ENCODE data around the gene CRMP1.
"Not testable (repeated sequence)": the region's sequence is repeated elsewhere in the genome, so short reads cannot be mapped to it uniquely, and the experiment has no call there.

CRMP1 gene

GRCh38 chr4:5866841-5867813 lies 25.8 kb downstream of the CRMP1 start:
- DNase-seq, result no peak
- no peak for TF ChIP-seq POLR2A (IDR thresholded peaks at IDR 0.05; ENCODE audit: low read length)
- no peak for TF ChIP-seq GATA1 (IDR thresholded peaks at IDR 0.05; ENCODE audit: low read depth, low read length)

GRCh38 chr4:5865896-5866599 lies 26.8 kb downstream of the CRMP1 start:
- no peak for DNase-seq
- TF ChIP-seq POLR2A (IDR thresholded peaks at IDR 0.05; ENCODE audit: low read length) (no peak), GATA1 (IDR thresholded peaks at IDR 0.05; ENCODE audit: low read depth, low read length) (no peak)

- no peak for DNase-seq
- TF ChIP-seq POLR2A (IDR thresholded peaks at IDR 0.05; ENCODE audit: low read length) (no peak), GATA1 (IDR thresholded peaks at IDR 0.05; ENCODE audit: low read depth, low read length) (no peak)
These were observed 29.3 kb downstream of the CRMP1 start for GRCh38 chr4:5863461-5864113.

GRCh38 chr4:5858020-5858769 lies 34.7 kb downstream of the CRMP1 start:
- DNase-seq, result no peak
- no peak for TF ChIP-seq GATA1 (IDR thresholded peaks at IDR 0.05; ENCODE audit: low read depth, low read length)
- no peak for TF ChIP-seq POLR2A (IDR thresholded peaks at IDR 0.05; ENCODE audit: low read length)

GRCh38 chr4:5857199-5857598 lies 35.7 kb downstream of the CRMP1 start:
- no peak for DNase-seq
- no peak for TF ChIP-seq GATA1 (IDR thresholded peaks at IDR 0.05; ENCODE audit: low read depth, low read length)
- TF ChIP-seq POLR2A (IDR thresholded peaks at IDR 0.05; ENCODE audit: low read length), result no peak

GRCh38 chr4:5856362-5856761 lies 36.5 kb downstream of the CRMP1 start:
- not testable (repeated sequence) for DNase-seq

- no peak for DNase-seq
- TF ChIP-seq GATA1 (IDR thresholded peaks at IDR 0.05; ENCODE audit: low read depth, low read length), result no peak
- TF ChIP-seq POLR2A (IDR thresholded peaks at IDR 0.05; ENCODE audit: low read length), result no peak
These were observed 38.0 kb downstream of the CRMP1 start for GRCh38 chr4:5854929-5855328.

GRCh38 chr4:5852523-5853202 lies 40.2 kb downstream of the CRMP1 start:
- no peak for DNase-seq
- no peak for TF ChIP-seq GATA1 (IDR thresholded peaks at IDR 0.05; ENCODE audit: low read depth, low read length)
- TF ChIP-seq POLR2A (IDR thresholded peaks at IDR 0.05; ENCODE audit: low read length), result no peak

- DNase-seq, result no peak
- no peak for TF ChIP-seq GATA1 (IDR thresholded peaks at IDR 0.05; ENCODE audit: low read depth, low read length)
- no peak for TF ChIP-seq POLR2A (IDR thresholded peaks at IDR 0.05; ENCODE audit: low read length)
These were observed 41.1 kb downstream of the CRMP1 start for GRCh38 chr4:5851637-5852301.

GRCh38 chr4:5845035-5845905 lies 47.6 kb downstream of the CRMP1 start:
- DNase-seq, result no peak
- TF ChIP-seq GATA1 (IDR thresholded peaks at IDR 0.05; ENCODE audit: low read depth, low read length) (no peak), POLR2A (IDR thresholded peaks at IDR 0.05; ENCODE audit: low read length) (no peak)

GRCh38 chr4:5843573-5844530 lies 49.0 kb downstream of the CRMP1 start:
- no peak for DNase-seq
- no peak for TF ChIP-seq GATA1 (IDR thresholded peaks at IDR 0.05; ENCODE audit: low read depth, low read length)
- TF ChIP-seq POLR2A (IDR thresholded peaks at IDR 0.05; ENCODE audit: low read length), result no peak

All from erythroblast (primary cell).